PFSK-1 (cell line): Measurements from ENCODE around the gene JADE3.

Experiments
- POLR2AphosphoS5 ChIP-seq: IDR thresholded peaks from 2 replicates; pipeline ENCODE4 v1.6.1; 2012; ENCODE audit warnings: low read depth, mild to moderate bottlenecking, control low read depth, low read length, moderate library complexity
- SIN3A ChIP-seq: IDR thresholded peaks from 2 replicates; pipeline ENCODE4 v1.6.1; 2012; ENCODE audit warnings: mild to moderate bottlenecking, low read length, moderate library complexity, borderline replicate concordance; ENCODE audit not compliant: insufficient read depth
- TAF1 ChIP-seq: IDR thresholded peaks from 2 replicates; pipeline ENCODE4 v1.6.1; 2012; ENCODE audit warnings: low read length, control low read depth, borderline replicate concordance; ENCODE audit not compliant: insufficient read depth
- TF ChIP-seq, protein P1 (sequence below), 2 experiments: IDR thresholded peaks; 2 replicates each; pipeline versions ENCODE4 v1.6.1 to v1.8.0; 2011 to 2012; ENCODE audit warnings: low read depth in 2 of 2, low read length in 2 of 2, control low read depth in 1 of 2, inconsistent platforms in 1 of 2, mild to moderate bottlenecking in 1 of 2, moderate library complexity in 1 of 2; ENCODE audit not compliant: insufficient read depth in 1 of 2

DNA sequence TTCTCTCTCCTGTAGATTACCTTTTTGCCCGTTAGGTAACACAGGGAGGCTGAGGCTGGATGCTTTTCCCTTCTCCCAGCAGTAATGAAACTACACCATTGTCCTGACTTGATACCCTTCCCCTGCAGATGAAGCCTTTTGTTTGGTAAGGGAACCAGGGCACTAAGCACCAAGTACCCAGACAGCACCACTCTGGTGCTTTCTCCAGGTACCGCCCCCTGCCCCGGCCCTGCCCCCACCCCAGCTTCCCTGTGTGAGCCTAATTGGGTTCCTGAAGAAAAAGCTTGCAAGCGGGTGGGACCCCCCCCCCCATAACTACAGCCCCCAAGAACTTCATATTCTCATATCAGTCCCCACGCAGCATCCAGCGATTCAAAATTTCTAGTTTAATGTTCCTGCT is 79.8 kb downstream of the JADE3 start:
- TF ChIP-seq, protein P1, sequence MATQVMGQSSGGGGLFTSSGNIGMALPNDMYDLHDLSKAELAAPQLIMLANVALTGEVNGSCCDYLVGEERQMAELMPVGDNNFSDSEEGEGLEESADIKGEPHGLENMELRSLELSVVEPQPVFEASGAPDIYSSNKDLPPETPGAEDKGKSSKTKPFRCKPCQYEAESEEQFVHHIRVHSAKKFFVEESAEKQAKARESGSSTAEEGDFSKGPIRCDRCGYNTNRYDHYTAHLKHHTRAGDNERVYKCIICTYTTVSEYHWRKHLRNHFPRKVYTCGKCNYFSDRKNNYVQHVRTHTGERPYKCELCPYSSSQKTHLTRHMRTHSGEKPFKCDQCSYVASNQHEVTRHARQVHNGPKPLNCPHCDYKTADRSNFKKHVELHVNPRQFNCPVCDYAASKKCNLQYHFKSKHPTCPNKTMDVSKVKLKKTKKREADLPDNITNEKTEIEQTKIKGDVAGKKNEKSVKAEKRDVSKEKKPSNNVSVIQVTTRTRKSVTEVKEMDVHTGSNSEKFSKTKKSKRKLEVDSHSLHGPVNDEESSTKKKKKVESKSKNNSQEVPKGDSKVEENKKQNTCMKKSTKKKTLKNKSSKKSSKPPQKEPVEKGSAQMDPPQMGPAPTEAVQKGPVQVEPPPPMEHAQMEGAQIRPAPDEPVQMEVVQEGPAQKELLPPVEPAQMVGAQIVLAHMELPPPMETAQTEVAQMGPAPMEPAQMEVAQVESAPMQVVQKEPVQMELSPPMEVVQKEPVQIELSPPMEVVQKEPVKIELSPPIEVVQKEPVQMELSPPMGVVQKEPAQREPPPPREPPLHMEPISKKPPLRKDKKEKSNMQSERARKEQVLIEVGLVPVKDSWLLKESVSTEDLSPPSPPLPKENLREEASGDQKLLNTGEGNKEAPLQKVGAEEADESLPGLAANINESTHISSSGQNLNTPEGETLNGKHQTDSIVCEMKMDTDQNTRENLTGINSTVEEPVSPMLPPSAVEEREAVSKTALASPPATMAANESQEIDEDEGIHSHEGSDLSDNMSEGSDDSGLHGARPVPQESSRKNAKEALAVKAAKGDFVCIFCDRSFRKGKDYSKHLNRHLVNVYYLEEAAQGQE (IDR thresholded peaks at IDR 0.05; ENCODE audit: insufficient read depth in 1 of 2, low read depth in 2 of 2, low read length in 2 of 2) = no peak
- TF ChIP-seq POLR2AphosphoS5 (no peak), TAF1 (no peak), SIN3A (no peak)
